ENCODE measurements around the gene TLR5.

TLR5 gene

GRCh38 chr1:223074445-223075300 lies 68.4 kb downstream of the TLR5 start:
- H3K4me3 ChIP-seq (ENCODE audit: low read length), result no peak overlapping the region
- no peak for DNase-seq (ENCODE audit: low read depth)
- TF ChIP-seq, protein P1, sequence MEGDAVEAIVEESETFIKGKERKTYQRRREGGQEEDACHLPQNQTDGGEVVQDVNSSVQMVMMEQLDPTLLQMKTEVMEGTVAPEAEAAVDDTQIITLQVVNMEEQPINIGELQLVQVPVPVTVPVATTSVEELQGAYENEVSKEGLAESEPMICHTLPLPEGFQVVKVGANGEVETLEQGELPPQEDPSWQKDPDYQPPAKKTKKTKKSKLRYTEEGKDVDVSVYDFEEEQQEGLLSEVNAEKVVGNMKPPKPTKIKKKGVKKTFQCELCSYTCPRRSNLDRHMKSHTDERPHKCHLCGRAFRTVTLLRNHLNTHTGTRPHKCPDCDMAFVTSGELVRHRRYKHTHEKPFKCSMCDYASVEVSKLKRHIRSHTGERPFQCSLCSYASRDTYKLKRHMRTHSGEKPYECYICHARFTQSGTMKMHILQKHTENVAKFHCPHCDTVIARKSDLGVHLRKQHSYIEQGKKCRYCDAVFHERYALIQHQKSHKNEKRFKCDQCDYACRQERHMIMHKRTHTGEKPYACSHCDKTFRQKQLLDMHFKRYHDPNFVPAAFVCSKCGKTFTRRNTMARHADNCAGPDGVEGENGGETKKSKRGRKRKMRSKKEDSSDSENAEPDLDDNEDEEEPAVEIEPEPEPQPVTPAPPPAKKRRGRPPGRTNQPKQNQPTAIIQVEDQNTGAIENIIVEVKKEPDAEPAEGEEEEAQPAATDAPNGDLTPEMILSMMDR (conservative IDR thresholded peaks at IDR 0.05; ENCODE audit: low read depth, low read length), result no peak

DNA sequence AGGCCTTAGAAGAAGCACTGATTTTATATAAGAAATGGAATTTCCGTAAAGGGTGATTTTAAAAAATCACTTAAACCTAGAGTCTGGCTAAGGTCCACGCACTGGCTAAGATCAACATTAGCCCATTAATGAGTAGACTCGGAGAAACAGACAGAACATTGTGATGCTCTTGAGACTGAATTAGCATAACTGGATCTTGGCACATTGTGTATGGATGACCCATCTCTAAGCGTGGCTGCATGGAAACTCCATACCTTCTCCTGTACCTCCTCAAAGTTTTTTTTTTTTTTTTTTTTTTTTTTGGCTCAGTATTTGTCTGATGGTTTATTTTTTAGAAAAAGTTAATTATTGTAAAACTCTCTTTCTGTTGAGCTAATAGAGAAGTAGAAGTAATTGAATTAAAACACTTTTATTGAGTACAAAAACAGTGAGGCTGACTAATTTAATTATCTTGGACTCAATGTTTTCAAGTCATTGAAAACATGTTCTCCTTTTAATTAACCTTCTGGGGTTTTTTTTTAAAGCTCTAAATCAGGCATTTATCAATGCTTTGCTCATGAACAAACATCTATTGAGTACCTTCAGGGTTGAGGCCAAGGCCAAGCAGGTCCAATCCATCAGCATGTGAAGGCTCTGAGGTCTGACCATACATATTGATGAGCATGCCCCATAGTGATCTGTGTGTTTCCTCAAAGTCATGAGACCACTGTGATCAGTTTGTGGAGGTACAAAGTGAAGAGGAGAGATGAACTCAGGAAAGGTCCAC lies 74.0 kb downstream of the TLR5 start:
- TF ChIP-seq, protein P1 (conservative IDR thresholded peaks at IDR 0.05; ENCODE audit: low read depth, low read length), result no peak
- DNase-seq (ENCODE audit: low read depth), result no peak
- H3K4me3 ChIP-seq (ENCODE audit: low read length), result no peak overlapping the region

DNA sequence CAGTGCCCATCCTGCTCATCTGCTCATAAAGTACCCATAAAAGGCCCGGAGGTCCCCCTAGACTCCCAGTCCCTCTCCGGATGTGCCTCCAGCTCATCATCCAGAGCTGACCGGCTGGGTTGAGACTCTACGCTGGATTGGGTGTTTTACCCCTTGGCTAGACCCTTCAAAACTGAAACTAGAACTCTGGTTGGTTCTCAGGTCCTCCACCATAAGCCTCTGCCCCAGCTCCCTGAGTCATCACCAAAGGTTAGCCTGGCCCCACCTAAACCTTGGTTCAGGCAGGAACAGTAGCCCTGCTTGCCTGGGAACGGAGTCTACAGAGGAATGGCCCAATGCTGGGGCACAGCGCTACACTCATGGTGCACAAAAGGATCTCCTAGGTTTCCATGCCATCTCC lies 75.1 kb downstream of the TLR5 start:
- no peak for DNase-seq (ENCODE audit: low read depth)
- H3K4me3 ChIP-seq (ENCODE audit: low read length), result no peak overlapping the region
- TF ChIP-seq, protein P1 (conservative IDR thresholded peaks at IDR 0.05; ENCODE audit: low read depth, low read length), result no peak

- DNase-seq (ENCODE audit: low read depth), result no peak
- TF ChIP-seq, protein P1 (conservative IDR thresholded peaks at IDR 0.05; ENCODE audit: low read depth, low read length), result no peak
- no peak overlapping the region for H3K4me3 ChIP-seq (ENCODE audit: low read length)
Measured at GRCh38 chr1:223066415-223066814, 76.6 kb downstream of the TLR5 start.

- no peak for DNase-seq (ENCODE audit: low read depth)
- H3K4me3 ChIP-seq (ENCODE audit: low read length), result no peak overlapping the region
- TF ChIP-seq, protein P1 (conservative IDR thresholded peaks at IDR 0.05; ENCODE audit: low read depth, low read length), result no peak
Measured at GRCh38 chr1:223062177-223062576, 80.9 kb downstream of the TLR5 start.

GRCh38 chr1:223059526-223059925 lies 83.5 kb downstream of the TLR5 start:
- no peak for DNase-seq (ENCODE audit: low read depth)
- TF ChIP-seq, protein P1 (conservative IDR thresholded peaks at IDR 0.05; ENCODE audit: low read depth, low read length), result no peak
- H3K4me3 ChIP-seq (ENCODE audit: low read length), result no peak overlapping the region

Measured in retinal pigment epithelial cell (primary cell).